H1 (cell line): ENCODE results near the gene CHRNA4. TPM values are rescaled to one million over a fixed set of nuclear protein-coding genes. Genes with fewer than 3 reads are reported as not detected.

Experiments used
- CHD2 ChIP-seq: IDR thresholded peaks from 2 replicates; pipeline ENCODE4 v1.6.1; 2012; ENCODE audit warnings: low read length, improper control_type of control experiment
- CTBP2 ChIP-seq: IDR thresholded peaks from 2 replicates; pipeline ENCODE4 v1.7.0; 2011; ENCODE audit warnings: borderline replicate concordance, mild to moderate bottlenecking, moderate library complexity, mixed read lengths, low read length; ENCODE audit not compliant: insufficient read depth, insufficient read length
- GABPA ChIP-seq: IDR thresholded peaks from 2 replicates; pipeline ENCODE4 v1.6.1; 2011; ENCODE audit warnings: mild to moderate bottlenecking, low read length, moderate library complexity, borderline replicate concordance; ENCODE audit not compliant: insufficient read depth
- HDAC6 ChIP-seq: IDR thresholded peaks from one replicate; pipeline ENCODE4 v1.7.1; 2012; ENCODE audit warnings: low read depth, mild to moderate bottlenecking, inconsistent platforms, low read length, moderate library complexity
- KDM1A ChIP-seq: fragments of 200-600, 300-600 bp; sonication (generic); IDR thresholded peaks from 2 replicates; pipeline ENCODE4 v1.7.1; 2016; ENCODE audit warnings: mild to moderate bottlenecking, low read length, borderline replicate concordance
- RFX5 ChIP-seq: IDR thresholded peaks from 2 replicates; pipeline ENCODE4 v1.6.1; 2011; ENCODE audit warnings: low read depth, low read length, improper control_type of control experiment, borderline replicate concordance
- RXRA ChIP-seq: IDR thresholded peaks from 2 replicates; pipeline ENCODE4 v1.6.1; 2011; ENCODE audit warnings: low read depth, mild to moderate bottlenecking, low read length, moderate library complexity; ENCODE audit not compliant: insufficient read depth
- SP2 ChIP-seq: IDR thresholded peaks from 2 replicates; pipeline ENCODE4 v1.6.1; 2012; ENCODE audit warnings: mild to moderate bottlenecking, low read length, inconsistent platforms
- SRF ChIP-seq: IDR thresholded peaks from 2 replicates; pipeline ENCODE4 v1.6.1; 2011; ENCODE audit warnings: mild to moderate bottlenecking, low read depth, low read length, moderate library complexity
- polyA plus RNA-seq, 7 experiments: library from polyadenylated mRNA; depleted of rRNA in 3 of 7; stranded (reverse) in 5 of 7; unstranded in 2 of 7; fragments of >200 nt in 5 of 7; fragments of 200-250 nt in 2 of 7; gene quantifications; 1 replicate in 5 of 7; 2 replicates in 1 of 7; 4 replicates in 1 of 7; pipeline versions ENCODE4 v1.2.1 to v1.2.3, GENCODE V29; 2011 to 2013; ENCODE audit warnings: missing spikeins in 2 of 7, mixed read lengths in 2 of 7
- total RNA-seq: library from RNA; stranded (reverse); fragmentation: NEBNext Ultra II Directional; extraction: Animal tissue kit (Norgen Biotek cat#: 25700); gene quantifications from 2 replicates; pipeline ENCODE4 v1.2.1, GENCODE V29; 2021
- TF ChIP-seq, protein P1 (sequence below): IDR thresholded peaks from 2 replicates; pipeline ENCODE4 v1.6.1; 2011; ENCODE audit warnings: low read depth, mild to moderate bottlenecking, low read length; ENCODE audit not compliant: insufficient read depth

The CHRNA4 gene
- total and polyA plus RNA-seq, 2 of the 8 experiments (the other 6 are each of a cell fraction or from before 2014, with no cell fraction given), result 4.3 to 5.7 TPM

GRCh38 chr20:63295846-63296245, 65.3 kb downstream of the CHRNA4 start (continued):
- TF ChIP-seq GABPA (no peak), SP2 (no peak), RXRA (no peak), KDM1A (no peak), SRF (no peak), CHD2 (no peak), RFX5 (no peak), HDAC6 (no peak), CTBP2 (peak; percentile 29)
- TF ChIP-seq, protein P1, sequence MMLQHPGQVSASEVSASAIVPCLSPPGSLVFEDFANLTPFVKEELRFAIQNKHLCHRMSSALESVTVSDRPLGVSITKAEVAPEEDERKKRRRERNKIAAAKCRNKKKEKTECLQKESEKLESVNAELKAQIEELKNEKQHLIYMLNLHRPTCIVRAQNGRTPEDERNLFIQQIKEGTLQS, result no peak
- TF ChIP-seq, all 59 proteins: peak for 3
